ENCODE measurements around the gene EGLN3.

Gene EGLN3

GRCh38 chr14:33922125-33922524 lies 28.7 kb downstream of the EGLN3 start:
- Histone ChIP-seq H3K9me3 (ENCODE audit: control insufficient read depth, insufficient read depth, low read length) (no peaks in the 10 kb centered on the region), H3K36me3 (ENCODE audit: insufficient read depth, low read length) (peaks cover 10% of the 10 kb centered on the region; the same call in 1 of the 2 replicates), H3K9ac (ENCODE audit: low read depth, low read length) (no peak overlapping the region), H3K4me1 (ENCODE audit: insufficient read depth, low read length) (peaks cover 19% of the 10 kb centered on the region)

- Histone ChIP-seq H3K9me3 (ENCODE audit: control insufficient read depth, insufficient read depth, low read length) (no peaks in the 10 kb centered on the region), H3K4me1 (ENCODE audit: insufficient read depth, low read length) (peaks cover 32% of the 10 kb centered on the region), H3K36me3 (ENCODE audit: insufficient read depth, low read length) (no peaks in the 10 kb centered on the region), H3K9ac (ENCODE audit: low read depth, low read length) (no peak overlapping the region)
Observed at GRCh38 chr14:33918256-33918655, 32.6 kb downstream of the EGLN3 start.

GRCh38 chr14:33917661-33918060 lies 33.2 kb downstream of the EGLN3 start:
- Histone ChIP-seq H3K9ac (ENCODE audit: low read depth, low read length) (no peak overlapping the region), H3K4me1 (ENCODE audit: insufficient read depth, low read length) (peaks cover 32% of the 10 kb centered on the region), H3K9me3 (ENCODE audit: control insufficient read depth, insufficient read depth, low read length) (no peaks in the 10 kb centered on the region), H3K36me3 (ENCODE audit: insufficient read depth, low read length) (no peaks in the 10 kb centered on the region)

- Histone ChIP-seq H3K4me1 (ENCODE audit: insufficient read depth, low read length) (peaks cover 26% of the 10 kb centered on the region), H3K36me3 (ENCODE audit: insufficient read depth, low read length) (no peaks in the 10 kb centered on the region), H3K9ac (ENCODE audit: low read depth, low read length) (no peak overlapping the region), H3K9me3 (ENCODE audit: control insufficient read depth, insufficient read depth, low read length) (no peaks in the 10 kb centered on the region)
Observed at GRCh38 chr14:33916663-33917565, 34.0 kb downstream of the EGLN3 start.

- H3K9me3 ChIP-seq (ENCODE audit: control insufficient read depth, insufficient read depth, low read length) = no peaks in the 10 kb centered on the region
- H3K9ac ChIP-seq (ENCODE audit: low read depth, low read length) = no peak overlapping the region
- peaks cover 23% of the 10 kb centered on the region for H3K4me1 ChIP-seq (ENCODE audit: insufficient read depth, low read length)
Observed at GRCh38 chr14:33915682-33916081, 35.2 kb downstream of the EGLN3 start.

GRCh38 chr14:33914676-33915516 lies 36.0 kb downstream of the EGLN3 start:
- H3K4me1 ChIP-seq (ENCODE audit: insufficient read depth, low read length) = peaks cover 23% of the 10 kb centered on the region
- H3K9me3 ChIP-seq (ENCODE audit: control insufficient read depth, insufficient read depth, low read length) = no peaks in the 10 kb centered on the region
- no peak overlapping the region for H3K9ac ChIP-seq (ENCODE audit: low read depth, low read length)
- no peaks in the 10 kb centered on the region for H3K36me3 ChIP-seq (ENCODE audit: insufficient read depth, low read length)

More at GRCh38 chr14:33915682-33916081, 35.2 kb downstream of the EGLN3 start:
- no peaks in the 10 kb centered on the region for H3K36me3 ChIP-seq (ENCODE audit: insufficient read depth, low read length)

- no peak overlapping the region for H3K9ac ChIP-seq (ENCODE audit: low read depth, low read length)
- no peaks in the 10 kb centered on the region for H3K9me3 ChIP-seq (ENCODE audit: control insufficient read depth, insufficient read depth, low read length)
- H3K4me1 ChIP-seq (ENCODE audit: insufficient read depth, low read length) = 0 out of 2 replicates have a peak, but pooled peaks cover 9% of the 10 kb centered on the region
Observed at GRCh38 chr14:33911046-33911445, 39.8 kb downstream of the EGLN3 start.

GRCh38 chr14:33910435-33910834 lies 40.4 kb downstream of the EGLN3 start:
- Histone ChIP-seq H3K9me3 (ENCODE audit: control insufficient read depth, insufficient read depth, low read length) (no peaks in the 10 kb centered on the region), H3K9ac (ENCODE audit: low read depth, low read length) (no peak overlapping the region), H3K36me3 (ENCODE audit: insufficient read depth, low read length) (no peaks in the 10 kb centered on the region)

More at GRCh38 chr14:33911046-33911445, 39.8 kb downstream of the EGLN3 start:
- no peaks in the 10 kb centered on the region for H3K36me3 ChIP-seq (ENCODE audit: insufficient read depth, low read length)

GRCh38 chr14:33909380-33910084 lies 41.3 kb downstream of the EGLN3 start:
- H3K9me3 ChIP-seq (ENCODE audit: control insufficient read depth, insufficient read depth, low read length) = no peaks in the 10 kb centered on the region
- H3K9ac ChIP-seq (ENCODE audit: low read depth, low read length) = no peak overlapping the region
- no peaks in the 10 kb centered on the region for H3K4me1 ChIP-seq (ENCODE audit: insufficient read depth, low read length)
- no peaks in the 10 kb centered on the region for H3K36me3 ChIP-seq (ENCODE audit: insufficient read depth, low read length)

More at GRCh38 chr14:33910435-33910834, 40.4 kb downstream of the EGLN3 start:
- 0 out of 2 replicates have a peak, but pooled peaks cover 9% of the 10 kb centered on the region for H3K4me1 ChIP-seq (ENCODE audit: insufficient read depth, low read length)

GRCh38 chr14:33908540-33909223 lies 42.2 kb downstream of the EGLN3 start:
- Histone ChIP-seq H3K36me3 (ENCODE audit: insufficient read depth, low read length) (no peaks in the 10 kb centered on the region), H3K9me3 (ENCODE audit: control insufficient read depth, insufficient read depth, low read length) (no peaks in the 10 kb centered on the region), H3K4me1 (ENCODE audit: insufficient read depth, low read length) (no peaks in the 10 kb centered on the region), H3K9ac (ENCODE audit: low read depth, low read length) (no peak overlapping the region)

GRCh38 chr14:33906968-33907367 lies 43.9 kb downstream of the EGLN3 start:
- Histone ChIP-seq H3K4me1 (ENCODE audit: insufficient read depth, low read length) (no peaks in the 10 kb centered on the region), H3K9ac (ENCODE audit: low read depth, low read length) (no peak overlapping the region), H3K9me3 (ENCODE audit: control insufficient read depth, insufficient read depth, low read length) (no peaks in the 10 kb centered on the region), H3K36me3 (ENCODE audit: insufficient read depth, low read length) (no peaks in the 10 kb centered on the region)

GRCh38 chr14:33904609-33905008 lies 46.3 kb downstream of the EGLN3 start:
- no peaks in the 10 kb centered on the region for H3K36me3 ChIP-seq (ENCODE audit: insufficient read depth, low read length)
- no peak overlapping the region for H3K9ac ChIP-seq (ENCODE audit: low read depth, low read length)
- no peaks in the 10 kb centered on the region for H3K4me1 ChIP-seq (ENCODE audit: insufficient read depth, low read length)
- H3K9me3 ChIP-seq (ENCODE audit: control insufficient read depth, insufficient read depth, low read length) = no peaks in the 10 kb centered on the region

- Histone ChIP-seq H3K9ac (ENCODE audit: low read depth, low read length) (no peak overlapping the region), H3K4me1 (ENCODE audit: insufficient read depth, low read length) (no peaks in the 10 kb centered on the region), H3K9me3 (ENCODE audit: control insufficient read depth, insufficient read depth, low read length) (no peaks in the 10 kb centered on the region), H3K36me3 (ENCODE audit: insufficient read depth, low read length) (no peaks in the 10 kb centered on the region)
Observed at GRCh38 chr14:33903369-33903768, 47.5 kb downstream of the EGLN3 start.
